ENCODE measurements around the gene CCDC191.

DNA sequence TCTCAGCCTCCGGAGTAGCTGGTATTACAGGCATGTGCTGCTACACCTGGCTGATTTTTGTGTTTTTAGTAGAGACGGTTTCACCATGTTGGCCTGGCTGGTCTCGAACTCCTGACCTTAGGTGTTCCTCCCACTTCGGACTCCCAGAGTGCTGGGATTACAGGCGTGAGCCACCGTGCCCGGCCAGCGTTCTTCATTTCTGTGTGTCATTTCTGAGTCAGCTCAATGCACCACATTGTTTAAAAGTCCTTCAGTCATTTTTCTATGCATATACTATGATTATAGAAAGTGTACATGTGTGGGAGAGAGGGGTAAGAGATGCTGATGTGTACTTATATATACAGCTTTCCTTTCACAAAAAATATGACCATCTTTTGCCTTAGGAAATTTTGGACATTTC lies 2.3 kb upstream of the CCDC191 start:
- TF ChIP-seq YBX1 (IDR thresholded peaks at IDR 0.05), result no peak
- TF ChIP-seq MAFG (tag; conservative IDR thresholded peaks at IDR 0.05), result no peak
- TF ChIP-seq ATF2 (CRISPR knock-in tag; IDR thresholded peaks at IDR 0.05), result no peak
- TF ChIP-seq EZH2 (IDR thresholded peaks at IDR 0.05; ENCODE audit: borderline replicate concordance, low read depth, low read length), result no peak

Data from K562 (cell line).